NCI-H345 treated with DMSO at 0.1 percent for 48 hours (cell line): ENCODE data around the gene ARID5B.

Source experiments
- DNase-seq: peaks from one replicate; lab custom pipeline; 2025; ENCODE audit not compliant: unreplicated experiment; lab: John Stamatoyannopoulos, UW

ARID5B gene

DNA sequence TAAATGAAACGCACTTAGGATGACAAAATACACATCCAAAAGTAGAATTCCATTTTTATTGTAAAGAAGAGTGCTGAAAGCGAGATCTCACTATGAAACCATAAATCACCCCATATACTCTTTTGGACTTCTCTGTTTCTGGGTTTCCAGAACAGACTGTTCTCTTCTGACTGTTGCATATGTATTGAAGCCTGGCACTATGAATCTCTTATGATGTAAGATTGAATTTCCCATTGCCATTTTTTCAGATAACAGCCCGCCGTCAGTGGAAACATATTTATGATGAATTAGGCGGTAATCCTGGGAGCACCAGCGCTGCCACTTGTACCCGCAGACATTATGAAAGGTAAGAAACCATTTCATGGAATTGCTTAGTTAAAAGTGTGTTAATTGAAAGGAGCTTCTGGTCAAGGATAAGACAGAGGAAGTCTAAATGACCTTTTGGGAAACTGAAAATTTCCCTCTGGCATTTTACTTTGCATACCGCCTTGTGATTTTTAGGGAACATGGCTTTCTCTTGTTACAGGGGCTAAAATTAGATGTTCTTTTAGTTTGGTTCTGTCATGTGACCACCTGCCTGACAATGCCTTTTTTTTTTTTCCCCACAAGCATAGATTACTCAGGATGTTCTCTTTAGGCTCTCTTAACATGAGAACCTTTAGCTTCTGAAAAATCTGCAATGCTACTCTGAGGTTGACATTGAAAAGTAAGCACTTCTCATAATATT lies 168.1 kb downstream of the ARID5B start:
- DNase-seq = no peak

- DNase-seq = no peak
Observed at GRCh38 chr10:62071846-62072281, 170.4 kb downstream of the ARID5B start.

GRCh38 chr10:62072901-62073300 lies 171.4 kb downstream of the ARID5B start:
- DNase-seq = no peak

- no peak for DNase-seq
Observed at GRCh38 chr10:62073429-62073828, 171.9 kb downstream of the ARID5B start.

DNA sequence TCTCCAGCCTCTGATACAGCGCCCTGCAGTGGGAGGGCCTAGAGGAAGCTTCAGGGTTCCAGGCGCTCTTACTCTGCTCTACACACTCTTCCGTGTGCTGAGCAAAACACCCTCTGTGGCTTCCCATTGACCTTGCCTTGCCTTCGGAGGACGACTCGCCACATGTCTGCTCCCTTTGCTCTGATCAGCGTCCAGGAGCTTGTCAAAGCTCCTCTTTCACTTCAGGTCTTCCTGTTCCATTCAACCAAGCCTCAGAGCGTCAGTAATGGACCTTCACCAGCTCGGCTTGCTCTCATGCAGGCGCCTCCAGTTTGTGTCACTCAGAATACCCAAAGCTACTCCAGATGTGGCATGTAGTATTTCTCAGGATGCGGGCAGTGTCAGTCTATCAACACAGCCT lies 173.9 kb downstream of the ARID5B start:
- DNase-seq = no peak

- peak; percentile 26 for DNase-seq
Observed at GRCh38 chr10:62075912-62076311, 174.4 kb downstream of the ARID5B start.

GRCh38 chr10:62076891-62077290 lies 175.4 kb downstream of the ARID5B start:
- DNase-seq = no peak

- no peak for DNase-seq
Observed at GRCh38 chr10:62077330-62078015, 176.0 kb downstream of the ARID5B start.

- no peak for DNase-seq
Observed at GRCh38 chr10:62079885-62080559, 178.5 kb downstream of the ARID5B start.

GRCh38 chr10:62080905-62081304 lies 179.4 kb downstream of the ARID5B start:
- DNase-seq = no peak

DNA sequence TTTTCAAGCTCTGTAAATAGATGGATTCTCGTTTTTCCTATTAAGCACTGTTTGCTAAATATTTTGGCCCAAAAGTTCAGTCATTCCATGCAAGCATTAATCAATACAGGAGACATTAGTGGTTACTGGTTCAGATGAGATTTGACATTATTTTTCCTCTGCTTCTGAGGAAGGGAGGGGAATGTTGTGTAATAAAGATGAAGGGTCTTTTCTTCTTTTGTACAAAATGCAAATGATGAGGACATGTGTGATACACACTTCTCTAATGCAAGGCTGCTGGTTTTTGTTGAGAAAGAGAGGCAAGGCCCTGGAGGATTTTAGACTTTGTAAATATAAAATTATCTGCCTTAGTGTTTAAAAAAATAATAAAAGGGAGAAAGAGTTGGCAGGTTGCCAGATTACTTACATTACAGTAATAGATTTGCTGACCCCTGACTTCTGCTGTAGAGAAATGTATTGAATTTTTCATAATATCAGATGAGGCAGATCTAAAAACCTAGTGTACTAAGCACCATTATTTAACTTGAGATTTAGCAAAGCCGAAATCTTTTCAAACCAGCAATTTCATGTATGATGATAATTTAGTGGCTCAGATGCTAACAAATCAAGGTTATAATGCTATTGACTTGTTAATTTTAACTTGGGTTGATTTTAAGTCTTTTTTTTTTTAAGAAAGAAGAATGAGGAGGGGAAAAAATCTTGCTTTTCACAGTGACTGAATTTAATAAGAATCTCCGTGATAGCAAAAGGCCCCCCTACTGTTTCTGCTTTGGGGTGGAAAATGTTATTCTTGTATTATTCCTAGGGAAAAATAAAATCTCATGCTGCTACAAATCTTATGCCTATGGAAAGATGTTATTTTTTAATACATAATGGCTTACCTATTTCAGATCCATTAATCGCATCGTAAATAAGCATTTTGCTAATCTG lies 180.1 kb downstream of the ARID5B start:
- DNase-seq = no peak

- no peak for DNase-seq
Observed at GRCh38 chr10:62082271-62082656, 180.8 kb downstream of the ARID5B start.

DNA sequence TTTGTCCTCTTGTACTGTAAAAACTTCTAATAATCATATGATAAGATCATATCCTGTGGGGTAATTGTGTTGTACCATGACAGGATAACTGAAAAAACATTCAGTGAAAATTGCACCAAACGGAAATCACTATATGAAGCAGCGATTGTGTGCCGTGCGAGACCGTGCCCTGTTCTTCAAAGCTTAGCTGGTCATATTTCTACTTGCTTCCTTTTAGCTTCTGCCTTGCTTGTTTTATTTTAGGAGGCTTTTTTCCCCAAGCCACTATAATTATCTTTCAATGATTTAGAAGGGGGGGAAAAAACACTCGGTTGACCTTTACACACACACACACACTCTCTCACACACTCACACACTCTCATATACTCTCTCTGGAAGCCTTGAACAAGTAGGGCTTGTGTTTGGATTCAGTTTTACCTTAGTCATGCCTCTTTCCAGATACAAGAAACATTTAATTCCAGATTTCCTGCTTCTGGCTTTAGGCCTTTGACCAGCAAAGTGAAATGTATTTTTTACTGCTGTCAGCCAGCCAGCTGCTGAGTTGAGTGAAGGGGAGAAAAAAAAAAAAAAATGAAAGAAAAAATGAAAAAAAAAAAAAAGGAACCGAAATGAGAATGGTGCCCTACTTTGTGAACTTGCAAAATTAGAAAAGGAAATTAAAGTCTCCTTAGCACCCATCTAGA lies 181.4 kb downstream of the ARID5B start:
- no peak for DNase-seq

DNA sequence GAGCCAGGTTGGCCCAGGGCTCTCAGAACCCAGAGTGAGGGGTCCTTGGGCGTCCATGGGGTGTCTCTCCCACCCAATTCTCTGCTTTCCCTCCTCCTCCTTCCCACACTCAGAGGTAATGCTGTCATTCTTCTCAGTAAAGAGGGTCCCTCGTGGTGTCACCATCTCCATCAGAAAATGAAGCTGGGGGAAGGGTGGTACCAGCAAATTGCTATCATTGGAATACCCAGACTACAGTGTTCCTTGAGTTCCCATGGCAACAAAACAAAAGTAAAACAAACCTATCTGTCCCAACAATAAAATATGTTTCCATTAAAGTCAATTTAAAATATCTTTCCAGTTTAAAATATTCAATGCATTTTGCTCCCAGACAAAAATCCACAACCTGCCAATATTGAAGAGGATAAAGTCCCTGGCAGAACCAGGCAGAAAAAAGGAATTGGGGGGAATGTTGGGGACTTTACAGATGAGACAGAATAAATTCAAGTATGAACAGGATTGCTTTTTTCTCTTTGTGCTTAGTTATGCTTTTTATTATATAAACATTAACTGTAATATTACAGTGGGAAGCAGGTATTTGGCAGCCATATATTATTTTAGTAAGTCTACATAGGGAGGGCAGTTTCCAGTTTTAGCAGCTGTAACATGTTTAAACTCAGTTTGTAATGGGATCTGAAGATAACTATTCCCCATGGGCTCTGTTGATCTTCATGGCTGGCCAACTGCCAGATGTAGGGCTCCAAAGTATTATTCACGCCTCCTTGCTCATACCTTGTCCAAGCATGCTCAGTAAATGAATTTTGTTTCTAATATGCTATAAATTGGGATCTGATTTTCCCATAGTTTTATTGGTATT lies 182.1 kb downstream of the ARID5B start:
- DNase-seq = peak; percentile 44

- no peak for DNase-seq
Observed at GRCh38 chr10:62084451-62084850, 183.0 kb downstream of the ARID5B start.

GRCh38 chr10:62085404-62085803 lies 183.9 kb downstream of the ARID5B start:
- no peak for DNase-seq

GRCh38 chr10:62085821-62086220 lies 184.3 kb downstream of the ARID5B start:
- no peak for DNase-seq

GRCh38 chr10:62087329-62087728 lies 185.8 kb downstream of the ARID5B start:
- no peak for DNase-seq

- no peak for DNase-seq
Observed at GRCh38 chr10:62088786-62089185, 187.3 kb downstream of the ARID5B start.
